T-cell (primary cell): ENCODE results near the gene RNF11. TPM values are rescaled to one million over a fixed set of nuclear protein-coding genes. Genes with fewer than 3 reads are reported as not detected.
A peak's percentile ranks its signal among the peaks of the same experiment; 100 is the strongest.

Experiments
- ATAC-seq, 4 experiments: fragments of 200-7000 bp in 3 of 4; fragments of 150-1000 bp in 1 of 4; cut with Tn5 transposase; replicated peaks in 1 of 4; 1 replicate in 3 of 4; 2 replicates in 1 of 4; pipeline ENCODE4 v1.10.0; 2021; ENCODE audit warnings: moderate library complexity in 3 of 4, mild to moderate bottlenecking in 2 of 4, moderate number of reproducible peaks in 1 of 4
- CTCF ChIA-PET, 2 donors: fragments of 300-600 bp; sonication (Branson Sonifier 250); formaldehyde crosslinking; loops; one replicate each; lab custom pipeline; 2022; ENCODE audit warnings: antibody characterized with exemption in 2 of 2; lab: Charles Lee
- POLR2A ChIA-PET, 2 donors: fragments of 300-600 bp; sonication (Branson Sonifier 250); formaldehyde crosslinking; loops; one replicate each; lab custom pipeline; 2022; ENCODE audit warnings: antibody characterized with exemption in 2 of 2; lab: Charles Lee
- DNase-seq, 35 experiments: peaks; one replicate each; pipeline versions ENCODE4 v3.0.0 to v3.0.0-alpha.2; 2013 to 2023
- H3K27ac ChIP-seq: one replicate; pipeline ENCODE4 v1.5.1; 2013; ENCODE audit warnings: low read length
- H3K27me3 ChIP-seq, 2 experiments: replicated peaks in 1 of 2; 1 replicate in 1 of 2; 2 replicates in 1 of 2; pipeline versions ENCODE4 v1.6.1 to v1.7.0; 2013; ENCODE audit warnings: low read length in 1 of 2, mixed read lengths in 1 of 2; ENCODE audit not compliant: control insufficient read depth in 2 of 2, insufficient read depth in 2 of 2; ENCODE audit errors: extremely low read depth in 1 of 2
- H3K36me3 ChIP-seq, 2 donors: 1 replicate in 1 of 2; 2 replicates in 1 of 2; pipeline versions ENCODE4 v1.6.1 to v1.7.0; 2013; ENCODE audit warnings: low read length in 1 of 2; ENCODE audit not compliant: control insufficient read depth in 2 of 2, insufficient read depth in 1 of 2; ENCODE audit errors: extremely low read depth in 1 of 2
- H3K4me1 ChIP-seq, 2 experiments: 1 replicate in 1 of 2; 2 replicates in 1 of 2; pipeline versions ENCODE4 v1.6.1 to v1.7.0; 2013; ENCODE audit warnings: low read length in 2 of 2, mixed read lengths in 1 of 2; ENCODE audit not compliant: insufficient read depth in 2 of 2, control insufficient read depth in 1 of 2; ENCODE audit errors: extremely low read depth in 1 of 2
- H3K4me3 ChIP-seq, 2 donors: 1 replicate in 1 of 2; 2 replicates in 1 of 2; pipeline versions ENCODE4 v1.5.1 to v1.7.0; 2013; ENCODE audit warnings: mild to moderate bottlenecking in 2 of 2, low read length in 1 of 2, moderate library complexity in 1 of 2; ENCODE audit not compliant: control insufficient read depth in 1 of 2; ENCODE audit errors: extremely low read depth in 1 of 2
- H3K9me3 ChIP-seq: 2 replicates; pipeline ENCODE4 v1.7.0; 2013
- H3K27ac Mint-ChIP-seq, 2 donors: one replicate each; pipeline ENCODE4 v1.8.0; 2020 to 2021; ENCODE audit warnings: mild to moderate bottlenecking in 2 of 2, mixed read lengths in 2 of 2
- H3K27me3 Mint-ChIP-seq, 2 donors: one replicate each; pipeline ENCODE4 v1.8.0; 2021 to 2022; ENCODE audit warnings: mixed read lengths in 2 of 2
- H3K36me3 Mint-ChIP-seq: one replicate; pipeline ENCODE4 v1.8.0; 2021; ENCODE audit warnings: mixed read lengths
- H3K4me1 Mint-ChIP-seq, 3 donors: one replicate each; pipeline ENCODE4 v1.8.0; 2020 to 2022; ENCODE audit warnings: mixed read lengths in 3 of 3, mild to moderate bottlenecking in 1 of 3
- H3K4me3 Mint-ChIP-seq, 3 donors: one replicate each; pipeline ENCODE4 v1.8.0; 2020 to 2022; ENCODE audit warnings: mild to moderate bottlenecking in 3 of 3, mixed read lengths in 3 of 3, moderate library complexity in 3 of 3
- H3K9me3 Mint-ChIP-seq, 3 donors: one replicate each; pipeline ENCODE4 v1.8.0; 2020 to 2022; ENCODE audit warnings: mixed read lengths in 3 of 3
- WGBS: methylation state at CpG from one replicate; pipeline ENCODE4 v1.1.5; 2013; ENCODE audit warnings: missing lambda C conversion rate; ENCODE audit not compliant: insufficient coverage; 5-methylcytosine and 5-hydroxymethylcytosine counted together
- total RNA-seq, 35 experiments: library from RNA in 6 of 35; stranded (reverse) in 6 of 35; fragments of 120-200 nt in 1 of 35; gene quantifications; one replicate each; pipeline versions ENCODE4 v1.2.1 to v1.2.4 and lab custom pipeline; 2013 to 2026

The RNF11 gene
- total RNA-seq, 5 donors from 2014 or later (not counting 1 experiment from before 2014, with no cell fraction given) = 33.3 to 66.0 (median 39.8) TPM

DNA sequence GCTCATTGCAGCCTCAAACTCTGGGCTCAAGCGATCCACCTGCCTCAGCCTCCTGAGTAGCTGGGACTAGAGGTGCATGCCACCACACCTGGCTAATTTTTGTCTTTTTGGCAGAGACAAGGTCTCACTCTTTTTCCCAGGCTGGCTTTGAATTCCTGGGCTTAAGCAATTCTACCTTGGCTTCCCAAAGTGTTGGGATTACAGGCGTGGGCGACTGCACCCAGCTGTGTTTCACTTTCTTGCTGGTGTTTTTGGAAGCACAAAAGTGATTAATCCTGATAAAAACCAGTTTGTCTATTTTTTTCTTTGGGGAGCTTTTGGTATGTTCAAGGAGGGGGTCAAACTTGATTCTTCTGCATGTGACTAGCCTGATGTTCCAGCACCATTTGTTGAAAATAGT is 19.3 kb downstream of the RNF11 start:
- Histone ChIP-seq H3K27me3 (no peaks in the 10 kb centered on the region), H3K9me3 (no peaks in the 10 kb centered on the region), H3K4me3 (no peak overlapping the region), H3K27ac (no peak overlapping the region), H3K36me3 (no peaks in the 10 kb centered on the region), H3K4me1 (peaks cover 0 to 11% of the 10 kb centered on the region in 2 experiments)
- peaks cover 47 to 69% (median 60%) of the 10 kb centered on the region in 3 donors for H3K4me1 Mint-ChIP-seq
- no peak overlapping the region for H3K4me3 Mint-ChIP-seq
- POLR2A ChIA-PET = interaction anchor here (0.6 kb wide), 2 partner anchors 29 to 56 kb away, joined by 3 to 4 read pairs; no protein-coding TSS in a partner anchor
- no peaks in the 10 kb centered on the region for H3K9me3 Mint-ChIP-seq
- CTCF ChIA-PET = interaction anchor here in 1 of 2 donors (1.1 to 1.2 kb wide), 3 partner anchors 41 to 66 kb away, joined by 3 to 4 read pairs (median 4); no protein-coding TSS in a partner anchor
- WGBS = 88% methylated on average over 1 of the region's 3 CpGs
- H3K27me3 Mint-ChIP-seq = no peaks in the 10 kb centered on the region
- no peak for DNase-seq
- H3K27ac Mint-ChIP-seq = no peak overlapping the region
- no peak for ATAC-seq
- H3K36me3 Mint-ChIP-seq = peaks cover 6% of the 10 kb centered on the region

GRCh38 chr1:51263147-51263877 is 27.2 kb downstream of the RNF11 start:
- Mint-ChIP-seq H3K4me3 (no peak overlapping the region), H3K4me1 (peaks cover 79 to 85% (median 79%) of the 10 kb centered on the region in 3 donors), H3K27me3 (no peaks in the 10 kb centered on the region), H3K36me3 (no peaks in the 10 kb centered on the region), H3K27ac (no peak overlapping the region), H3K9me3 (no peaks in the 10 kb centered on the region)
- DNase-seq = no peak
- Histone ChIP-seq H3K27me3 (no peaks in the 10 kb centered on the region), H3K4me1 (peaks cover 4 to 9% of the 10 kb centered on the region in 2 experiments), H3K9me3 (no peaks in the 10 kb centered on the region), H3K36me3 (no peaks in the 10 kb centered on the region), H3K4me3 (no peak overlapping the region), H3K27ac (no peak overlapping the region)
- ATAC-seq = no peak
- POLR2A ChIA-PET = no interaction called here
- WGBS = 100% methylated on average over 1 of the region's 4 CpGs
- CTCF ChIA-PET = no interaction called here

GRCh38 chr1:51264451-51264850 is 28.4 kb downstream of the RNF11 start:
- Histone ChIP-seq H3K9me3 (no peaks in the 10 kb centered on the region), H3K4me1 (peaks cover 4 to 9% of the 10 kb centered on the region in 2 experiments), H3K4me3 (no peak overlapping the region), H3K27me3 (no peaks in the 10 kb centered on the region), H3K36me3 (no peaks in the 10 kb centered on the region), H3K27ac (no peak overlapping the region)
- H3K36me3 Mint-ChIP-seq = peaks cover 3% of the 10 kb centered on the region
- ATAC-seq = no peak
- no peak overlapping the region for H3K27ac Mint-ChIP-seq
- no peak overlapping the region for H3K4me3 Mint-ChIP-seq
- ChIA-PET CTCF (no interaction called here), POLR2A (no interaction called here)
- no peak for DNase-seq
- peaks cover 73 to 80% (median 73%) of the 10 kb centered on the region in 3 donors for H3K4me1 Mint-ChIP-seq
- H3K27me3 Mint-ChIP-seq = no peaks in the 10 kb centered on the region
- WGBS = 83% methylated on average over 2 of the region's 3 CpGs
- H3K9me3 Mint-ChIP-seq = no peaks in the 10 kb centered on the region

DNA sequence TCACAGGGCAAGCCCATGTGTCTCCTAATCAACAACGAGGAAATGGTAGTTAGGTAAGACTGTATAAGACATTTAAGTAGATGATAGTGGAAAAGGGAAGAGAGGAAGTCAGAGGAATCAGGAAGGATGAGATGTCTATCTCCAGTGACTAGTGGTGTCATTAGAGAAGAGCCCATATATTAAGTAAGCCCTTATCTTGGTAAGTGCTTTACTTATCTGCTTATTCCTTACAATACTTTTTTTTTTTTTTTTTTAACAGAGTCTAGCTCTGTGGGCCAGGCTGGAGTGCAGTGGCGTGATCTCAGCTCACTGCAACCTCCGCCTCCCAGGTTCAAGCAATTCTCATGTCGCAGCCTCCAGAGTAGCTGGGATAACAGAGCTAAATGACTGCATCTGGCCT is 29.5 kb downstream of the RNF11 start:
- peak overlapping the region; percentile 30 to 59 for H3K27ac Mint-ChIP-seq
- H3K27ac ChIP-seq = no peak overlapping the region
- H3K9me3 ChIP-seq = no peaks in the 10 kb centered on the region
- H3K4me1 Mint-ChIP-seq = peaks cover 63 to 68% (median 64%) of the 10 kb centered on the region in 3 donors
- no peak overlapping the region for H3K4me3 Mint-ChIP-seq
- peaks cover 10% of the 10 kb centered on the region for H3K36me3 Mint-ChIP-seq
- H3K9me3 Mint-ChIP-seq = no peaks in the 10 kb centered on the region
- WGBS = no CpG with 5 or more reads among the region's 4 CpGs
- H3K27me3 ChIP-seq = no peaks in the 10 kb centered on the region
- H3K4me3 ChIP-seq = no peak overlapping the region
- ChIA-PET CTCF (interaction anchor here (0.6 to 0.7 kb wide), 2 partner anchors 13 to 18 kb away, joined by 3 read pairs; no protein-coding TSS in a partner anchor), POLR2A (interaction anchor here in 1 of 2 donors (0.7 kb wide), 1 partner anchor 15 kb away, joined by 9 read pairs; no protein-coding TSS in a partner anchor)
- DNase-seq (no peak), ATAC-seq (no peak)
- H3K4me1 ChIP-seq = peaks cover 4 to 9% of the 10 kb centered on the region in 2 experiments
- no peaks in the 10 kb centered on the region for H3K27me3 Mint-ChIP-seq
- H3K36me3 ChIP-seq = peaks cover 0 to 1% of the 10 kb centered on the region in 2 donors

DNA sequence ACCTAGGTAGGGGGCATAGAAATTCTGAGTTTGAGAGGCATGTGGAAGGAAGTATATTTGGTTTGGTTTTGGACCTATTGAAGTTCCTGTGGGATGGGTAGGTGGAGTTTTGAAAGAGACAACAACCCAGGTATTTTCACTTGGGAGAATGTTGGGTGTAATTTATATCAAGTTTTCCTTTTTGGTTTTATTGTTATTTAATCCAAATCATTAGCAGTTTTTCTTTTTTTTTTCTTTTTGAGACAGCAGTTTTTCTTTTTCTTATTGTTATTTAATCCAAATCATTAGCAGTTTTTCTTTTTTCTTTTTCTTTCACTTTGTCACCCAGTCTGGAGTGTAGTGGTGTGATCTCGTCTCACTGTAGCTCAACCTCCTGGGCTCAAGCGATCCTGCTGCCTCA is 30.1 kb downstream of the RNF11 start:
- Histone ChIP-seq H3K36me3 (peaks cover 0 to 7% of the 10 kb centered on the region in 2 donors), H3K27ac (no peak overlapping the region), H3K27me3 (no peaks in the 10 kb centered on the region), H3K4me1 (peaks cover 4 to 9% of the 10 kb centered on the region in 2 experiments), H3K4me3 (no peak overlapping the region), H3K9me3 (no peaks in the 10 kb centered on the region)
- Mint-ChIP-seq H3K4me1 (peaks cover 59 to 63% (median 60%) of the 10 kb centered on the region in 3 donors), H3K27ac (no peak overlapping the region), H3K9me3 (no peaks in the 10 kb centered on the region), H3K36me3 (peaks cover 16% of the 10 kb centered on the region), H3K4me3 (no peak overlapping the region), H3K27me3 (no peaks in the 10 kb centered on the region)
- ChIA-PET POLR2A (interaction anchor here in 1 of 2 donors (0.7 kb wide), 1 partner anchor 14 kb away, joined by 9 read pairs; no protein-coding TSS in a partner anchor), CTCF (interaction anchor here (0.6 to 0.7 kb wide), 2 partner anchors 12 to 19 kb away, joined by 3 read pairs; no protein-coding TSS in a partner anchor)
- ATAC-seq (no peak), DNase-seq (no peak)
- 100% methylated on average over 1 of the region's 2 CpGs for WGBS

GRCh38 chr1:51266791-51267190 is 30.7 kb downstream of the RNF11 start:
- Histone ChIP-seq H3K27ac (no peak overlapping the region), H3K4me1 (peaks cover 4 to 9% of the 10 kb centered on the region in 2 experiments), H3K36me3 (peaks cover 0 to 8% of the 10 kb centered on the region in 2 donors), H3K9me3 (no peaks in the 10 kb centered on the region), H3K4me3 (no peak overlapping the region), H3K27me3 (no peaks in the 10 kb centered on the region)
- H3K36me3 Mint-ChIP-seq = peaks cover 21% of the 10 kb centered on the region
- no peaks in the 10 kb centered on the region for H3K9me3 Mint-ChIP-seq
- ChIA-PET POLR2A (no interaction called here), CTCF (no interaction called here)
- H3K27ac Mint-ChIP-seq = no peak overlapping the region
- H3K4me3 Mint-ChIP-seq = no peak overlapping the region
- no peak for DNase-seq
- WGBS = 90% methylated on average over 2 of the region's 4 CpGs
- H3K27me3 Mint-ChIP-seq = no peaks in the 10 kb centered on the region
- peaks cover 54 to 60% (median 55%) of the 10 kb centered on the region in 3 donors for H3K4me1 Mint-ChIP-seq
- no peak for ATAC-seq
